Measurements from ENCODE around the gene CTXND1.

GRCh38 chr15:80194186-80194585 is 57.8 kb downstream of the CTXND1 start:
- TF ChIP-seq POLR2A (IDR thresholded peaks at IDR 0.05) (no peak), CTCF (IDR thresholded peaks at IDR 0.05) (no peak)
